Endothelial cell (in vitro differentiated cells): ENCODE results near the gene TIGD4. TPM values are rescaled to one million over a fixed set of nuclear protein-coding genes. Genes with fewer than 3 reads are reported as not detected.

Source experiments
- DNase-seq: peaks from one replicate; pipeline ENCODE4 v3.0.0; 2021; ENCODE audit warnings: low spot score
- H3K27ac Mint-ChIP-seq: one replicate; pipeline ENCODE4 v1.8.0; 2021; ENCODE audit warnings: mixed read lengths, inconsistent platforms; ENCODE audit not compliant: unreplicated experiment
- H3K27me3 Mint-ChIP-seq: one replicate; pipeline ENCODE4 v1.8.0; 2021; ENCODE audit warnings: mild to moderate bottlenecking, moderate library complexity, mixed read lengths, inconsistent platforms; ENCODE audit not compliant: unreplicated experiment
- H3K36me3 Mint-ChIP-seq: one replicate; pipeline ENCODE4 v1.8.0; 2021; ENCODE audit warnings: mild to moderate bottlenecking, low read depth, mixed read lengths, inconsistent platforms; ENCODE audit not compliant: unreplicated experiment
- H3K4me1 Mint-ChIP-seq: one replicate; pipeline ENCODE4 v1.8.0; 2021; ENCODE audit warnings: mild to moderate bottlenecking, mixed read lengths, inconsistent platforms; ENCODE audit not compliant: unreplicated experiment
- H3K4me3 Mint-ChIP-seq: one replicate; pipeline ENCODE4 v1.8.0; 2021; ENCODE audit warnings: mild to moderate bottlenecking, mixed read lengths, inconsistent platforms; ENCODE audit not compliant: unreplicated experiment
- H3K9me3 Mint-ChIP-seq: one replicate; pipeline ENCODE4 v1.8.0; 2021; ENCODE audit warnings: mixed read lengths, inconsistent platforms; ENCODE audit not compliant: unreplicated experiment
- CTCF ChIP-seq: fragments of 200-600 bp; sonication (generic); IDR thresholded peaks from one replicate; pipeline ENCODE4 v1.5.0; 2021; ENCODE audit warnings: antibody characterized with exemption; ENCODE audit not compliant: unreplicated experiment
- total RNA-seq: library from RNA; stranded (reverse); fragmentation: NEBNext Ultra II Directional; extraction: Animal tissue kit (Norgen Biotek cat#: 25700); gene quantifications from one replicate; pipeline ENCODE4 v1.2.1, GENCODE V29; 2021; ENCODE audit not compliant: unreplicated experiment

TIGD4 gene
- total RNA-seq, 1 donor from 2014 or later, result 1.3 TPM

- DNase-seq, result no peak
- Mint-ChIP-seq H3K36me3 (no peaks in the 10 kb centered on the region), H3K27me3 (no peaks in the 10 kb centered on the region), H3K4me1 (no peaks in the 10 kb centered on the region), H3K27ac (no peak overlapping the region), H3K4me3 (no peak overlapping the region), H3K9me3 (no peaks in the 10 kb centered on the region)
- no peak for TF ChIP-seq CTCF
Observed at GRCh38 chr4:152803541-152803940, 24.0 kb upstream of the TIGD4 start.

GRCh38 chr4:152795891-152796290 is 16.4 kb upstream of the TIGD4 start:
- Mint-ChIP-seq H3K4me3 (no peak overlapping the region), H3K27ac (no peak overlapping the region), H3K36me3 (no peaks in the 10 kb centered on the region), H3K27me3 (no peaks in the 10 kb centered on the region), H3K9me3 (no peaks in the 10 kb centered on the region), H3K4me1 (peaks cover 12% of the 10 kb centered on the region)
- DNase-seq, result no peak
- no peak for TF ChIP-seq CTCF

GRCh38 chr4:152786627-152787026 is 7.1 kb upstream of the TIGD4 start:
- Mint-ChIP-seq H3K4me1 (peaks cover 33% of the 10 kb centered on the region), H3K27ac (no peak overlapping the region), H3K36me3 (no peaks in the 10 kb centered on the region), H3K4me3 (no peak overlapping the region), H3K9me3 (no peaks in the 10 kb centered on the region), H3K27me3 (peaks cover 2% of the 10 kb centered on the region)
- DNase-seq, result no peak
- TF ChIP-seq CTCF, result no peak

GRCh38 chr4:152785639-152786615 is 6.4 kb upstream of the TIGD4 start:
- H3K27ac Mint-ChIP-seq, result peak overlapping the region; percentile 7
- no peak for DNase-seq
- no peaks in the 10 kb centered on the region for H3K9me3 Mint-ChIP-seq
- peaks cover 5% of the 10 kb centered on the region for H3K27me3 Mint-ChIP-seq
- H3K4me3 Mint-ChIP-seq, result no peak overlapping the region
- no peaks in the 10 kb centered on the region for H3K36me3 Mint-ChIP-seq
- TF ChIP-seq CTCF, result no peak
- peaks cover 37% of the 10 kb centered on the region for H3K4me1 Mint-ChIP-seq
